ENCODE measurements around the gene RASD1.

DNA sequence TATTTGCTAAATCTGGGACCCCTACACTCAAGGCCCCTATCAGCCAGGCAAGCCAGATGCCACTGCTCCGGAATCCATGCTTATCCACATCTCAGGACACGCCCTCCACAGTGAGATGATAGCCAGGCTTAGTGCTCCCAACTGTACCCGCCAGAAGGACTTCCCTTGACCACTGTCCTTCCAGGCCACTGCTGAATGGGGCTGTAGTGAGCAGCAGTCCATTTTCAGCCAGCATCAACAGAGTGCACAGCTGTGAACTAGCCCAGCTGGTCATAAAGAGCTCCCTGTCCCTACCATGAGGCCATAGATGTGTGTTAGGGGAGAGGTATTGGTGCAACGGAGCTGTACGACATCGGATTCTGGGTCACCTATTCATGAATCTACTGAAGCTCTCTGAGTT is 32.4 kb downstream of the RASD1 start:
- TF ChIP-seq NRF1 (IDR thresholded peaks at IDR 0.05; ENCODE audit: low read depth, low read length) (no peak), EP300 (IDR thresholded peaks at IDR 0.05; ENCODE audit: borderline replicate concordance in 1 of 2, low read depth in 1 of 2, low read length in 1 of 2) (no peak), CHD2 (IDR thresholded peaks at IDR 0.05; ENCODE audit: low read length, partially characterized antibody) (no peak), GATA2 (CRISPR knock-in tag; IDR thresholded peaks at IDR 0.05) (no peak), YY1 (IDR thresholded peaks at IDR 0.05; ENCODE audit: low read depth) (no peak), POLR2AphosphoS5 (IDR thresholded peaks at IDR 0.05; ENCODE audit: low read depth, low read length) (no peak), RXRA (IDR thresholded peaks at IDR 0.05; ENCODE audit: borderline replicate concordance, low read depth) (no peak), ELF1 (IDR thresholded peaks at IDR 0.05) (no peak), RFX5 (IDR thresholded peaks at IDR 0.05; ENCODE audit: low read length) (no peak)
- TF ChIP-seq, protein P1, sequence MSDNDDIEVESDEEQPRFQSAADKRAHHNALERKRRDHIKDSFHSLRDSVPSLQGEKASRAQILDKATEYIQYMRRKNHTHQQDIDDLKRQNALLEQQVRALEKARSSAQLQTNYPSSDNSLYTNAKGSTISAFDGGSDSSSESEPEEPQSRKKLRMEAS (IDR thresholded peaks at IDR 0.05; ENCODE audit: low read depth) = no peak
- TF ChIP-seq, protein P2, sequence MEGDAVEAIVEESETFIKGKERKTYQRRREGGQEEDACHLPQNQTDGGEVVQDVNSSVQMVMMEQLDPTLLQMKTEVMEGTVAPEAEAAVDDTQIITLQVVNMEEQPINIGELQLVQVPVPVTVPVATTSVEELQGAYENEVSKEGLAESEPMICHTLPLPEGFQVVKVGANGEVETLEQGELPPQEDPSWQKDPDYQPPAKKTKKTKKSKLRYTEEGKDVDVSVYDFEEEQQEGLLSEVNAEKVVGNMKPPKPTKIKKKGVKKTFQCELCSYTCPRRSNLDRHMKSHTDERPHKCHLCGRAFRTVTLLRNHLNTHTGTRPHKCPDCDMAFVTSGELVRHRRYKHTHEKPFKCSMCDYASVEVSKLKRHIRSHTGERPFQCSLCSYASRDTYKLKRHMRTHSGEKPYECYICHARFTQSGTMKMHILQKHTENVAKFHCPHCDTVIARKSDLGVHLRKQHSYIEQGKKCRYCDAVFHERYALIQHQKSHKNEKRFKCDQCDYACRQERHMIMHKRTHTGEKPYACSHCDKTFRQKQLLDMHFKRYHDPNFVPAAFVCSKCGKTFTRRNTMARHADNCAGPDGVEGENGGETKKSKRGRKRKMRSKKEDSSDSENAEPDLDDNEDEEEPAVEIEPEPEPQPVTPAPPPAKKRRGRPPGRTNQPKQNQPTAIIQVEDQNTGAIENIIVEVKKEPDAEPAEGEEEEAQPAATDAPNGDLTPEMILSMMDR (IDR thresholded peaks at IDR 0.05) = no peak
- TF ChIP-seq, protein P3, sequence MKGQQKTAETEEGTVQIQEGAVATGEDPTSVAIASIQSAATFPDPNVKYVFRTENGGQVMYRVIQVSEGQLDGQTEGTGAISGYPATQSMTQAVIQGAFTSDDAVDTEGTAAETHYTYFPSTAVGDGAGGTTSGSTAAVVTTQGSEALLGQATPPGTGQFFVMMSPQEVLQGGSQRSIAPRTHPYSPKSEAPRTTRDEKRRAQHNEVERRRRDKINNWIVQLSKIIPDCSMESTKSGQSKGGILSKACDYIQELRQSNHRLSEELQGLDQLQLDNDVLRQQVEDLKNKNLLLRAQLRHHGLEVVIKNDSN (IDR thresholded peaks at IDR 0.05; ENCODE audit: borderline replicate concordance, low read depth) = no peak
- TF ChIP-seq, protein P4, sequence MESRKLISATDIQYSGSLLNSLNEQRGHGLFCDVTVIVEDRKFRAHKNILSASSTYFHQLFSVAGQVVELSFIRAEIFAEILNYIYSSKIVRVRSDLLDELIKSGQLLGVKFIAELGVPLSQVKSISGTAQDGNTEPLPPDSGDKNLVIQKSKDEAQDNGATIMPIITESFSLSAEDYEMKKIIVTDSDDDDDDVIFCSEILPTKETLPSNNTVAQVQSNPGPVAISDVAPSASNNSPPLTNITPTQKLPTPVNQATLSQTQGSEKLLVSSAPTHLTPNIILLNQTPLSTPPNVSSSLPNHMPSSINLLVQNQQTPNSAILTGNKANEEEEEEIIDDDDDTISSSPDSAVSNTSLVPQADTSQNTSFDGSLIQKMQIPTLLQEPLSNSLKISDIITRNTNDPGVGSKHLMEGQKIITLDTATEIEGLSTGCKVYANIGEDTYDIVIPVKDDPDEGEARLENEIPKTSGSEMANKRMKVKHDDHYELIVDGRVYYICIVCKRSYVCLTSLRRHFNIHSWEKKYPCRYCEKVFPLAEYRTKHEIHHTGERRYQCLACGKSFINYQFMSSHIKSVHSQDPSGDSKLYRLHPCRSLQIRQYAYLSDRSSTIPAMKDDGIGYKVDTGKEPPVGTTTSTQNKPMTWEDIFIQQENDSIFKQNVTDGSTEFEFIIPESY (IDR thresholded peaks at IDR 0.05; ENCODE audit: borderline replicate concordance, low read depth) = no peak
- TF ChIP-seq, protein P5, sequence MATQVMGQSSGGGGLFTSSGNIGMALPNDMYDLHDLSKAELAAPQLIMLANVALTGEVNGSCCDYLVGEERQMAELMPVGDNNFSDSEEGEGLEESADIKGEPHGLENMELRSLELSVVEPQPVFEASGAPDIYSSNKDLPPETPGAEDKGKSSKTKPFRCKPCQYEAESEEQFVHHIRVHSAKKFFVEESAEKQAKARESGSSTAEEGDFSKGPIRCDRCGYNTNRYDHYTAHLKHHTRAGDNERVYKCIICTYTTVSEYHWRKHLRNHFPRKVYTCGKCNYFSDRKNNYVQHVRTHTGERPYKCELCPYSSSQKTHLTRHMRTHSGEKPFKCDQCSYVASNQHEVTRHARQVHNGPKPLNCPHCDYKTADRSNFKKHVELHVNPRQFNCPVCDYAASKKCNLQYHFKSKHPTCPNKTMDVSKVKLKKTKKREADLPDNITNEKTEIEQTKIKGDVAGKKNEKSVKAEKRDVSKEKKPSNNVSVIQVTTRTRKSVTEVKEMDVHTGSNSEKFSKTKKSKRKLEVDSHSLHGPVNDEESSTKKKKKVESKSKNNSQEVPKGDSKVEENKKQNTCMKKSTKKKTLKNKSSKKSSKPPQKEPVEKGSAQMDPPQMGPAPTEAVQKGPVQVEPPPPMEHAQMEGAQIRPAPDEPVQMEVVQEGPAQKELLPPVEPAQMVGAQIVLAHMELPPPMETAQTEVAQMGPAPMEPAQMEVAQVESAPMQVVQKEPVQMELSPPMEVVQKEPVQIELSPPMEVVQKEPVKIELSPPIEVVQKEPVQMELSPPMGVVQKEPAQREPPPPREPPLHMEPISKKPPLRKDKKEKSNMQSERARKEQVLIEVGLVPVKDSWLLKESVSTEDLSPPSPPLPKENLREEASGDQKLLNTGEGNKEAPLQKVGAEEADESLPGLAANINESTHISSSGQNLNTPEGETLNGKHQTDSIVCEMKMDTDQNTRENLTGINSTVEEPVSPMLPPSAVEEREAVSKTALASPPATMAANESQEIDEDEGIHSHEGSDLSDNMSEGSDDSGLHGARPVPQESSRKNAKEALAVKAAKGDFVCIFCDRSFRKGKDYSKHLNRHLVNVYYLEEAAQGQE (IDR thresholded peaks at IDR 0.05; ENCODE audit: low read depth, low read length) = no peak

All from SK-N-SH (cell line).